ENCODE data around the gene MEDAG. TPM values are rescaled to one million over a fixed set of nuclear protein-coding genes. Genes with fewer than 3 reads are reported as not detected.

MEDAG gene
- total and polyA plus RNA-seq, 4 experiments from 2014 or later, result 0.29 TPM; not detected in 3

DNA sequence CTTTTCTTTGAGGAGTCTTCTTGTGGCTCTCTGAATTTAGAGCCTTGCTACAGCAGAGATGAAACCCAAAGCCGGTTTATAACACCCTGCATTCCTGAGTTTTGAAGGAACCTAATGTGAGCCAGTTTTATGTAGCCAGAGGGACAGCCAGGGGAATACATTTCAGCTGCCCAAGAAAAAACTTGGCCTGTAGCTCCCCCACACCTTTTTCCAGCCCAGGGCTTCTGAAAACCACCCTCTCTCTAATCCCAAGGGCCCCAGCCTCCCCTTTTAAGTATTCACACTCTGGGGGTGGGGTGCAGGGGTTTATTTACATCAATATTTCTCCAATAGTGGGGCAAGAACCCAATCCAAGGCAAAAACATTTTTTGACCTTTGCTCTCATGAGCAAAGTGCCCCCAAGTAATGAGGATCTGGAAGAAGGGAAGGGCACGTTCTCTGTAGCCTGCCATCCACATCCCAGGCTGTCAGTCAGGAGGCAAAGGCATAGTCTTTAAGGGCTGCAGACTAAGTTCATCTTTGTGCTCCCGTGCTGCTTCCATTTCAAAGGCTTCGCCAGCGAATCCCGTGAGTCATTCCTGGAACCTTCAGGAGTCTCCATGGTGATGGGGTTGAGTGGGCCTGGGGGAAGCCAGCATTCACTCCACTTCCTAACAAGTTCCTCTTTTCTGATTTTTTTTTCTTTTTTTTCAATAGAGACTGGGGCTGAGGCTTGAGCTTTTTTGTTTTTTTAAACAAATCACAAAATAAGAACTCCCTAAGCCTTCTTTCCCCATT is 33.2 kb upstream of the MEDAG start:
- POLR2A ChIA-PET (ENCODE audit: partially characterized antibody), result no interaction called here
- H3K27ac Mint-ChIP-seq, result no peak overlapping the region
- intact Hi-C loops (cut with micrococcal nuclease), result no loop called here
- no peaks in the 10 kb centered on the region for H3K36me3 Mint-ChIP-seq
- Histone ChIP-seq H3K36me3 (ENCODE audit: insufficient read depth, low read length) (no peaks in the 10 kb centered on the region), H3K27me3 (ENCODE audit: insufficient read depth, low read length) (no peaks in the 10 kb centered on the region), H3K9me3 (ENCODE audit: control insufficient read depth in 1 of 2, low read length in 2 of 2) (no peaks in the 10 kb centered on the region), H3K4me3 (ENCODE audit: low read length in 2 of 2) (no peak overlapping the region), H3K4me1 (ENCODE audit: insufficient read depth, low read length) (no peaks in the 10 kb centered on the region), H3K27ac (ENCODE audit: low read depth, low read length) (no peak overlapping the region)
- CTCF ChIA-PET (ENCODE audit: partially characterized antibody), result interaction anchor here (1.5 to 5.3 kb wide), 2 partner anchors 7 to 172 kb away, joined by 4 to 33 read pairs; no protein-coding TSS in a partner anchor
- H3K27me3 Mint-ChIP-seq, result peaks cover 3% of the 10 kb centered on the region in 2 donors
- no peak overlapping the region for H3K4me3 Mint-ChIP-seq
- H3K4me1 Mint-ChIP-seq, result no peaks in the 10 kb centered on the region
- DNase-seq, result no peak
- peaks cover 0 to 2% (median 0%) of the 10 kb centered on the region in 8 donors for H3K9me3 Mint-ChIP-seq

DNA sequence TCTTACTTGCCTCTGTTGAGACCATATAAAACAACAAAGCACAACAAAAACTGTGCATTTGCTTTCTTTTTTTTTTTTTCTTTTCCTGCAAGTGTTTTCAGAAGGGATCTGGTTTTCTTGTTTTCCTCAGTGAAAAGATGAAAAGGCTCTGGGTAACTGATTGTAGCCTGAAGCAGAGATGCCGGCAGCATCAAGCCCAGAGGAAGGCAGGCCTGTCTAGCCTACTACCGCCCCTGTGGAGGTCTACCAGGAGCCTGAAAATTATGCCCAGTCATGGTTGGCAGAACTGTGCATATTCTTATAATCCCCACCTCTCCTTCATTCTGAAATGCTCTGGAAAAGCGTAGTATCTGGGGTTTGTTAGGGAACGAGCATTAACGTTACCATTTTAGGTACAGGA is 32.6 kb upstream of the MEDAG start:
- H3K27ac Mint-ChIP-seq, result no peak overlapping the region
- ChIA-PET POLR2A (ENCODE audit: partially characterized antibody) (no interaction called here), CTCF (ENCODE audit: partially characterized antibody) (interaction anchor here (5.3 kb wide), 1 partner anchor 8 kb away, joined by 33 read pairs; no protein-coding TSS in a partner anchor)
- intact Hi-C loops (cut with micrococcal nuclease), result no loop called here
- H3K4me1 Mint-ChIP-seq, result no peaks in the 10 kb centered on the region
- H3K36me3 Mint-ChIP-seq, result no peaks in the 10 kb centered on the region
- no peaks in the 10 kb centered on the region for H3K9me3 Mint-ChIP-seq
- H3K27ac ChIP-seq (ENCODE audit: low read depth, low read length), result no peak overlapping the region
- H3K4me1 ChIP-seq (ENCODE audit: insufficient read depth, low read length), result no peaks in the 10 kb centered on the region
- no peak for DNase-seq
- no peaks in the 10 kb centered on the region for H3K36me3 ChIP-seq (ENCODE audit: insufficient read depth, low read length)
- H3K27me3 ChIP-seq (ENCODE audit: insufficient read depth, low read length), result no peaks in the 10 kb centered on the region
- H3K4me3 Mint-ChIP-seq, result no peak overlapping the region
- no peak overlapping the region for H3K4me3 ChIP-seq (ENCODE audit: low read length in 2 of 2)
- peaks cover 3% of the 10 kb centered on the region in 2 donors for H3K27me3 Mint-ChIP-seq
- no peaks in the 10 kb centered on the region for H3K9me3 ChIP-seq (ENCODE audit: control insufficient read depth in 1 of 2, low read length in 2 of 2)

DNA sequence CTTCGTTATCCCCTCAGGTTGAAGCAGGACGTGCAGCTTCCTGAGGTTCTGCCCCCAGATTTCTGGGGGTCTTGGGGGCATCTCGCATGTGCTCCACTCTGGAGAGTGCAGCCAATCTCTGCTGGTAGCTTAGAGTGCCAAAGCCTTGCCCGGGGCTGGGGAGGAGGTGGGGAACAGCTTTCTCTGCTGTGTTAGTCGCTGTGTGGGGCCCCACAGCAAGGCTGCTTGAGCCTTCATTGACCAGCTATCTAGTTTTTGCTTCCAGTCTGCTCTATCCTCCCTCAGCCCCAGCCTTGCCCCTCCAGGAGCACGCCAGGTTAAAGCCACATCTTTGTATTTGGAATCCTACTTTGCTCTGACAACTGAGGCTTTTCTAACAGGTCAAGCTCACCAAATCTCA is 32.0 kb upstream of the MEDAG start:
- ChIA-PET CTCF (ENCODE audit: partially characterized antibody) (interaction anchor here (5.3 kb wide), 1 partner anchor 8 kb away, joined by 33 read pairs; no protein-coding TSS in a partner anchor), POLR2A (ENCODE audit: partially characterized antibody) (no interaction called here)
- intact Hi-C loops (cut with micrococcal nuclease), result no loop called here
- Histone ChIP-seq H3K36me3 (ENCODE audit: insufficient read depth, low read length) (no peaks in the 10 kb centered on the region), H3K4me1 (ENCODE audit: insufficient read depth, low read length) (no peaks in the 10 kb centered on the region), H3K27me3 (ENCODE audit: insufficient read depth, low read length) (no peaks in the 10 kb centered on the region), H3K27ac (ENCODE audit: low read depth, low read length) (no peak overlapping the region), H3K9me3 (ENCODE audit: control insufficient read depth in 1 of 2, low read length in 2 of 2) (no peaks in the 10 kb centered on the region), H3K4me3 (ENCODE audit: low read length in 2 of 2) (no peak overlapping the region)
- Mint-ChIP-seq H3K27ac (no peak overlapping the region), H3K4me1 (no peaks in the 10 kb centered on the region), H3K9me3 (no peaks in the 10 kb centered on the region), H3K36me3 (no peaks in the 10 kb centered on the region), H3K4me3 (no peak overlapping the region), H3K27me3 (peaks cover 3% of the 10 kb centered on the region in 2 donors)
- DNase-seq, result no peak

DNA sequence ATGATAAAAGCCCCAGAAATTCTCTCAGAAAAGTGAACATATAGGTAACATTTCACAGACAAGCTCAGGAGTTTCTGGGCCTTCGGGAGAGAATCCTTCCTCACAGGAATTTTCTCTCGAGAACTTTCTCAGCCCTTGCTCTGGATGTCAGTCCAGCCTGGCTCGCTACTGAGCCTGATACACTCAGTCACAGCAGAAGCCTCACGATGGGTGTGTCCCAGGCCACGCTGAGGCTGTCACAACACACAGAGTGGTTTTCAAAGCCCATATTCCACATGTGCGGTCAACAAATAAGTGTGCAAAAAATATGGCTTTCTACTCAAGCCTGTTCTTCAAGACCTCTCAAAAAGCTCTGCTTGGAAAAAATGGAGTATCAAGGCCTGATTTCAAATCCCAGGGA is 31.5 kb upstream of the MEDAG start:
- H3K36me3 Mint-ChIP-seq, result no peaks in the 10 kb centered on the region
- intact Hi-C loops (cut with micrococcal nuclease), result no loop called here
- DNase-seq, result no peak
- H3K4me1 Mint-ChIP-seq, result no peaks in the 10 kb centered on the region
- POLR2A ChIA-PET (ENCODE audit: partially characterized antibody), result no interaction called here
- no peaks in the 10 kb centered on the region for H3K36me3 ChIP-seq (ENCODE audit: insufficient read depth, low read length)
- no peak overlapping the region for H3K27ac ChIP-seq (ENCODE audit: low read depth, low read length)
- H3K4me3 ChIP-seq (ENCODE audit: low read length in 2 of 2), result no peak overlapping the region
- no peaks in the 10 kb centered on the region for H3K4me1 ChIP-seq (ENCODE audit: insufficient read depth, low read length)
- CTCF ChIA-PET (ENCODE audit: partially characterized antibody), result interaction anchor here (5.3 kb wide), 1 partner anchor 9 kb away, joined by 33 read pairs; no protein-coding TSS in a partner anchor
- H3K27ac Mint-ChIP-seq, result no peak overlapping the region
- H3K4me3 Mint-ChIP-seq, result no peak overlapping the region
- H3K9me3 Mint-ChIP-seq, result no peaks in the 10 kb centered on the region
- H3K9me3 ChIP-seq (ENCODE audit: control insufficient read depth in 1 of 2, low read length in 2 of 2), result no peaks in the 10 kb centered on the region
- peaks cover 3% of the 10 kb centered on the region in 2 donors for H3K27me3 Mint-ChIP-seq
- no peaks in the 10 kb centered on the region for H3K27me3 ChIP-seq (ENCODE audit: insufficient read depth, low read length)

GRCh38 chr13:30877335-30877734 is 28.7 kb upstream of the MEDAG start:
- H3K4me3 Mint-ChIP-seq, result no peak overlapping the region
- H3K27me3 ChIP-seq (ENCODE audit: insufficient read depth, low read length), result no peaks in the 10 kb centered on the region
- no peaks in the 10 kb centered on the region for H3K36me3 ChIP-seq (ENCODE audit: insufficient read depth, low read length)
- intact Hi-C loops (cut with micrococcal nuclease), result no loop called here
- peaks cover 7 to 12% of the 10 kb centered on the region in 2 donors for H3K27me3 Mint-ChIP-seq
- no peaks in the 10 kb centered on the region for H3K4me1 ChIP-seq (ENCODE audit: insufficient read depth, low read length)
- no peak overlapping the region for H3K27ac Mint-ChIP-seq
- DNase-seq, result no peak
- no peak overlapping the region for H3K27ac ChIP-seq (ENCODE audit: low read depth, low read length)
- H3K4me3 ChIP-seq (ENCODE audit: low read length in 2 of 2), result no peak overlapping the region
- H3K36me3 Mint-ChIP-seq, result peaks cover 0 to 4% of the 10 kb centered on the region in 2 donors
- no peaks in the 10 kb centered on the region for H3K9me3 ChIP-seq (ENCODE audit: control insufficient read depth in 1 of 2, low read length in 2 of 2)
- H3K4me1 Mint-ChIP-seq, result no peaks in the 10 kb centered on the region
- H3K9me3 Mint-ChIP-seq, result peaks cover 0 to 6% (median 0%) of the 10 kb centered on the region in 8 donors
- POLR2A ChIA-PET (ENCODE audit: partially characterized antibody), result no interaction called here
- CTCF ChIA-PET (ENCODE audit: partially characterized antibody), result interaction anchor here (5.3 kb wide), 1 partner anchor 12 kb away, joined by 33 read pairs; no protein-coding TSS in a partner anchor

GRCh38 chr13:30880151-30880855 is 25.8 kb upstream of the MEDAG start:
- POLR2A ChIA-PET (ENCODE audit: partially characterized antibody), result no interaction called here
- Histone ChIP-seq H3K27me3 (ENCODE audit: insufficient read depth, low read length) (no peaks in the 10 kb centered on the region), H3K4me1 (ENCODE audit: insufficient read depth, low read length) (no peaks in the 10 kb centered on the region), H3K27ac (ENCODE audit: low read depth, low read length) (no peak overlapping the region), H3K36me3 (ENCODE audit: insufficient read depth, low read length) (no peaks in the 10 kb centered on the region), H3K4me3 (ENCODE audit: low read length in 2 of 2) (no peak overlapping the region), H3K9me3 (ENCODE audit: control insufficient read depth in 1 of 2, low read length in 2 of 2) (no peaks in the 10 kb centered on the region)
- Mint-ChIP-seq H3K9me3 (peaks cover 0 to 25% (median 15%) of the 10 kb centered on the region in 8 donors), H3K4me1 (peaks cover 0 to 6% (median under 1%) of the 10 kb centered on the region in 4 donors), H3K36me3 (peaks cover 2 to 7% of the 10 kb centered on the region in 2 donors), H3K4me3 (no peak overlapping the region), H3K27me3 (peaks cover 9 to 14% of the 10 kb centered on the region in 2 donors), H3K27ac (no peak overlapping the region)
- CTCF ChIA-PET (ENCODE audit: partially characterized antibody), result no interaction called here
- no peak for DNase-seq
- intact Hi-C loops (cut with micrococcal nuclease), result no loop called here

DNA sequence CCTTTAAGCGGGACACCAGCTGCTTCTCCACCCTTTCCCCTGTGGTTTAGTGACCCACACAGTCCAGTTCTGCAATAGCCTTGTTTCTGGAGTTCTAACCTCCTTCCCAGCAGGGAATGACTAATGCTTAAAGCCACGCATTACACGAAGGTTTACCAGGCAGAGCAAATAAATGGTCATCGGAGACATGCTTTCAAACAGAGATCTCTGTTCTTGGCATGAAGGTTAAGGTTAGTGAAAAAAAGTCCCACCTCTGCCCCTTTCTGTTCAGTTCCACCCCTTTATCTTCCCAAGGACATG is 25.3 kb upstream of the MEDAG start:
- CTCF ChIA-PET (ENCODE audit: partially characterized antibody), result no interaction called here
- Histone ChIP-seq H3K4me1 (ENCODE audit: insufficient read depth, low read length) (no peaks in the 10 kb centered on the region), H3K4me3 (ENCODE audit: low read length in 2 of 2) (no peak overlapping the region), H3K27ac (ENCODE audit: low read depth, low read length) (no peak overlapping the region), H3K9me3 (ENCODE audit: control insufficient read depth in 1 of 2, low read length in 2 of 2) (no peaks in the 10 kb centered on the region), H3K27me3 (ENCODE audit: insufficient read depth, low read length) (no peaks in the 10 kb centered on the region), H3K36me3 (ENCODE audit: insufficient read depth, low read length) (no peaks in the 10 kb centered on the region)
- Mint-ChIP-seq H3K9me3 (peaks cover 0 to 27% (median 16%) of the 10 kb centered on the region in 8 donors), H3K27ac (no peak overlapping the region), H3K27me3 (peaks cover 9 to 14% of the 10 kb centered on the region in 2 donors), H3K4me1 (peaks cover 0 to 6% (median under 1%) of the 10 kb centered on the region in 4 donors), H3K36me3 (peaks cover 2 to 7% of the 10 kb centered on the region in 2 donors), H3K4me3 (no peak overlapping the region)
- intact Hi-C loops (cut with micrococcal nuclease), result no loop called here
- POLR2A ChIA-PET (ENCODE audit: partially characterized antibody), result no interaction called here
- DNase-seq, result no peak
